HG03571 (cell line): ENCODE measurements around the gene ATG9B.
A peak's percentile ranks its signal among the peaks of the same experiment; 100 is the strongest.
"Not testable (repeated sequence)": the region's sequence is repeated elsewhere in the genome, so short reads cannot be mapped to it uniquely, and the experiment has no call there.

Experiments
- ATAC-seq: cut with Tn5 transposase; IDR thresholded peaks from one replicate; pipeline ENCODE4 v1.9.1; 2021; ENCODE audit not compliant: unreplicated experiment

The ATG9B gene

GRCh38 chr7:151058781-151059366 is 34.6 kb upstream of the ATG9B start:
- no peak for ATAC-seq

DNA sequence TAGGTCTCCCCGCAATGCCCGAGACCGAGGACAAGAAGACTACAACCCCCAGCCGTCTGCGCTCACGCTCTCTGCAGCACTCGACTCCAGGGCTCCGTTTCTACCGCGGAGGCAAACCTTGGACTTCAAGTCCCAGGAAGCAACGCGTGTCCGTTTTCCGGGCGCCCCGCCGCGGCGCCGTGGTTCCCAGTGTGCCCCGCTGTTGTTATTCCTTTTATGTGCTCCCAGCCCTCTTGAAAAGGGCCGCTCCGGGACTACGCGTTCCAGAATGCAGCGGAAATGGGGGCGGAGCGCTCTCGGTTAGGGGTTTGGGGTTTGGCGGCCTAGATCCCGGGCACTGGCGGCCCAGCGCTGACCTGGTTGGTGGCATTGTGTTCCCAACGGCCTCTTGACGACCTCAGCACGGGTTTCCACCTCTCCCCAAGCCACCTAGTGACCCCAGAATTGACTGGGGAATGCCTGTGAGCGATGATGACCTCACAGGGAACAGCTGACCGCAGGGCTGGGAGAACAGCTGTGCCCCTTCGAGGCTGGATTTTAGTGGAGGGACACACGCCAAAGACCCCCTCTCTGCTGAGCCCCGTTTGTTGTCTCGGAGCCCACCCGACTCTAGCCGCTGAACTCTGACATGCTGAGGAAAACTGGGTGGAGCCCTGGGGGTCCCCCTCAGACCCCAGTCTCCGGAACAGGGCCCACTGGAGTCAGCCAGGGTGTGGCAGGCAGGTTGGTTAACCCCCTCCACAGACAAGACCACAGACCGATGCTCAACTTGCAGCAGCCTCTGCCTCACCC is 33.9 kb upstream of the ATG9B start:
- peak; percentile 89 for ATAC-seq

GRCh38 chr7:151057506-151057988 is 33.3 kb upstream of the ATG9B start, which contains the start of gene CDK5:
CDK5 (minus strand) TSS chr7:151057897; CDS start chr7:151057848, 49 bp downstream.
- ATAC-seq: peak; percentile 2

- no peak for ATAC-seq
These were observed 32.6 kb upstream of the ATG9B start for GRCh38 chr7:151056666-151057505.

GRCh38 chr7:151056283-151056665 is 32.0 kb upstream of the ATG9B start:
- ATAC-seq: no peak

- ATAC-seq: no peak
These were observed 29.5 kb upstream of the ATG9B start for GRCh38 chr7:151053751-151054150.

DNA sequence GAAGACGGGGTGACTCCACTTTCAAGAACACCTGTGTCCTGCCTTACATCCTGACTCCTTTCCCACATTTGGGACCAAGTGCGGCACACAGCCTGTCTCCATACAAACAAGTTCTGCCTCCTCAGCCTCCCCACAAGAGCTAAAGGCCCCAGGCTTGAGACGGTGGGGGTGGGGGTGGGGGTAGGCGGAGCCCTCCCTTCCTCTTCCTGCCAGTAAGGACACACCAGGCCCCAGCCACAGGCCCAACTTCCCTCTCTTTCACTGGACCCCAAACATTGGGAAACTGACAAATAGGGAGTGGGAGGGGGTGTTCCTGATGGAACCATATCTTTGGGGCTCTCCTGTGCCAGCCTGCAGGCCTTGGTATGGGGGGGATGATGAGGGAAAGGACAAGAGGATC is 28.8 kb upstream of the ATG9B start:
- no peak for ATAC-seq

- ATAC-seq: no peak
These were observed 26.8 kb upstream of the ATG9B start for GRCh38 chr7:151051108-151051507.

DNA sequence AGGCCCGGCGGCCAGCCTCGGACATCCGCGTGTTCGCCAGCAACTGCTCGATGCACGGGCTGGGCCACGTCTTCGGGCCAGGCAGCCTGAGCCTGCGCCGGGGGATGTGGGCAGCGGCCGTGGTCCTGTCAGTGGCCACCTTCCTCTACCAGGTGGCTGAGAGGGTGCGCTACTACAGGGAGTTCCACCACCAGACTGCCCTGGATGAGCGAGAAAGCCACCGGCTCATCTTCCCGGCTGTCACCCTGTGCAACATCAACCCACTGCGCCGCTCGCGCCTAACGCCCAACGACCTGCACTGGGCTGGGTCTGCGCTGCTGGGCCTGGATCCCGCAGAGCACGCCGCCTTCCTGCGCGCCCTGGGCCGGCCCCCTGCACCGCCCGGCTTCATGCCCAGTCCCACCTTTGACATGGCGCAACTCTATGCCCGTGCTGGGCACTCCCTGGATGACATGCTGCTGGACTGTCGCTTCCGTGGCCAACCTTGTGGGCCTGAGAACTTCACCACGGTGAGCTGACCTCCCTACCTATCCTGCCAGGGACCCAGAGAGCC is 24.7 kb upstream of the ATG9B start:
- no peak for ATAC-seq

DNA sequence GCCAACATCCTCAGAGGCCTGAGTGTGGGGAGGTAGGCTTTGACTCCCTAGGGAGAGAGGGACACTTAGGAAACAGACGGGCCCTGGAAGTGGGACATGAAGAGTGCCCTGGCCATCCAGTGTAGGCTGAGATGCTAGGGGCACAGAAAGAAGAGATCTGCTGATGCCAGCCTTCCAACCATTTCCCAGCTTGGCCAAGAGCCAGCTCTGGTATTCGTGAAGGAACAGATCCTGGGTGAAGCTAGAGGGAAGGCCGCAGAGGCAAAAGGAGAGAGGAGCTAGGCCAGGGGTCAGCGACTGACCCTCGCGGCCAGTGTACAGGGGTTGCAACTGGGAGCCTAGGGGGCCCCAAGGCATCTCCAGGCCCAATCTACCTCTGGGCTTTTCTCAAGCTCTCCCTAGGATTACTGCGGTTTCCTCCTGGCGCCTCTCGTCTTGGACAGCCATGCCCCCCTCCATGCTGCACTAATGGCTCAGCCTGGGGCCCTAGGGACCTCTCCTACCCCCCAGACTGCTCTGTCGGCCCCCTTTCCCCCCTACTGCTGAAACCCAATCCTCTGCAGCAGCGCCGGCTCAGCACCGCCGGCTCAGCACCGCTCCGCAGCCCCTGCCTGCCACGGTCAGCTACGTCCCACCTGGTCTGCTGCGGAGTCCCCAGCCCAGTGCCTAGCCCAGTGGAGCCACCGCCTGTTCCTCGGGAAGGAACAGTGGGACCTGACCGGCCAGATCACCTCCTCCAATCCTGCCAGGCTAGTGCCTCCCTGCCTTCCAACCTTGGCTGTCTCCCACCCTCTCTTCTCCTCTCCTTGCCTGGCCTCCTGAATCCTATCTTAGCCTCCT is 23.9 kb upstream of the ATG9B start, which contains the start of gene ASIC3:
ASIC3 (plus strand) TSS at position 556 of the 840 bp plus-strand sequence. CDS start 355 bp downstream, outside the sequence.
- ATAC-seq: no peak

GRCh38 chr7:151046603-151047573 is 22.6 kb upstream of the ATG9B start:
- ATAC-seq: no peak

DNA sequence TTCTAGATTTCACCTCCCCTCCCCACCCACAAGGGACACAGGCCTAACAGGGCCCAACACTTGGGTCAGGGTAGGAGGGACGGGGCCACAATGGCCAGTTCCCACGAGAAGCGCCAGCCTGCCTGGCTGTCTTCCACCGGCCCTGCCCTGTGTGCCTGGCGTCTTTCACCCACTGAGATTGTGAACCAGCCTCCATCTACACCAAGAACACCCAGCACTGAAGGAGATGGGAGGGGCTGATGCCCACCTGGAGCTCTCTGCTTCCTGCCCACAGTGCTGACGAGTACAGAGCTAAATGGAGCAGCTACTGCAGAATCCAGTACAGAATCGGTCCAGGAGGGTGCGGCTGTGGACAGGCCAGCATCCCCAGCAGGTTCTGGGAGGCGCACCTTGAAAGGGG is 21.7 kb upstream of the ATG9B start:
- ATAC-seq: no peak

- no peak for ATAC-seq
These were observed 21.0 kb upstream of the ATG9B start for GRCh38 chr7:151045262-151045661.

DNA sequence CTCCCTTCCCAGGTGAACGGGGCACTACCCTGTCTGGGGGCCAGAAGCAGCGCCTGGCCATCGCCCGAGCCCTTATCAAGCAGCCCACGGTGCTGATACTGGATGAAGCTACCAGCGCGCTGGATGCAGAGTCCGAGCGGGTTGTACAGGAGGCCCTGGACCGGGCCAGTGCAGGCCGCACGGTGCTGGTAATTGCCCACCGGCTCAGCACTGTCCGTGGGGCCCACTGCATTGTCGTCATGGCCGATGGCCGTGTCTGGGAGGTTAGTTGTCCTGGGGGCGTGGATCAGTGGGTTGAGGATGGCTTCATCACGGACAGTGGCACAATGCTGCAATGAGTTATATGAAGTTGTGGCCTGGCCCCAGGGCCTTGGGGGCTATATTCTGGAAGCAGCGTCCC is 19.7 kb upstream of the ATG9B start:
- ATAC-seq: no peak

DNA sequence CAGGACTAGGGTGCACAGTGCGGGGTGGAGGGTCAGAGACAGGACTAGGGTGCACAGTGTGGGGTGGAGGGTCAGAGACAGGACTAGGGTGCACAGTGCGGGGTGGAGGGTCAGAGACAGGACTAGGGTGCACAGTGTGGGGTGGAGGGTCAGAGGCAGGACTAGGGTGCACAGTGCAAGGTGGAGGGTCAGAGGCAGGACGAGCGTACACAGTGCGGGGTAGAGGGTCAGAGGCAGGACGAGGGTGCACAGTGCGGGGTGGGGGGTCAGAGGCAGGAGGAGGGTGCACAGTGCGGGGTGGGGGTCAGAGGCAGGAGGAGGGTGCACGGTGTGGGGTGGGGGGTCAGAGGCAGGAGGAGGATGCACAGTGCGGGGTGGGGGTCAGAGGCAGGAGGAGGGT is 19.2 kb upstream of the ATG9B start:
- ATAC-seq: not testable (repeated sequence)

DNA sequence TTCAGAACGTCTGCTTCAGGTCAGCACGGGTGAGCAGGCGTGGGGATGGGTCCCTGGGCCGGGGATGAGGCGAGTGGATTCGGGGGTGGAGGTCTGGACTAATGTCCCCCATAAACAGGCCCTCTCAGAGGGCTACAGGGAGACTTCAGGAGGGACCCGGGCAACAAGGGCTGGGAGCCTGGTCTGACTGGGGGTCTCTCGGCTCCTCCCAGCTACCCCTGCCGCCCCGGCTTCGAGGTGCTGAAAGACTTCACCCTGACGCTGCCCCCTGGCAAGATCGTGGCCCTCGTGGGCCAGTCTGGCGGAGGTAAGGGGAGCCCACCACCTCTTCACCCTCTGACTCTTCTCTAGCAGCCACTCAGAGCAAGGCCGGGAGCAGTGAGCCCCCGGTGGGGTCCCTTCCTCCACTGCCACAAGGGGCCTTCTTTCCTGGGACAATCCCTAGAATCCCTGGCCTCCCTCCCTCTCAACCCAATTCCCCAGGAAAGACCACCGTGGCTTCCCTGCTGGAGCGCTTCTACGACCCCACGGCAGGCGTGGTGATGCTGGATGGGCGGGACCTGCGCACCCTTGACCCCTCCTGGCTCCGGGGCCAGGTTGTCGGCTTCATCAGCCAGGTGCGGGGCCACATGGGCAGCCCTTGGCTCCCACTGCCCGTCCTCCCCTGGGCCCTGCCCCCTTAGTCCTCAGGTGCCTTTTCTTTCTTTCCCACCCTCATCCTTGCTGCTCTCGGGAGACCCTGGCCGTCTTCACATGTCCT is 16.5 kb upstream of the ATG9B start:
- ATAC-seq: no peak

GRCh38 chr7:151039850-151040548 is 15.7 kb upstream of the ATG9B start:
- ATAC-seq: no peak
